NCI-H187 treated with DMSO at 0.1 percent for 48 hours (cell line): Measurements from ENCODE around the gene SGCE.

Experiments
- DNase-seq: peaks from one replicate; lab custom pipeline; 2025; lab: John Stamatoyannopoulos, UW

The SGCE gene

DNA sequence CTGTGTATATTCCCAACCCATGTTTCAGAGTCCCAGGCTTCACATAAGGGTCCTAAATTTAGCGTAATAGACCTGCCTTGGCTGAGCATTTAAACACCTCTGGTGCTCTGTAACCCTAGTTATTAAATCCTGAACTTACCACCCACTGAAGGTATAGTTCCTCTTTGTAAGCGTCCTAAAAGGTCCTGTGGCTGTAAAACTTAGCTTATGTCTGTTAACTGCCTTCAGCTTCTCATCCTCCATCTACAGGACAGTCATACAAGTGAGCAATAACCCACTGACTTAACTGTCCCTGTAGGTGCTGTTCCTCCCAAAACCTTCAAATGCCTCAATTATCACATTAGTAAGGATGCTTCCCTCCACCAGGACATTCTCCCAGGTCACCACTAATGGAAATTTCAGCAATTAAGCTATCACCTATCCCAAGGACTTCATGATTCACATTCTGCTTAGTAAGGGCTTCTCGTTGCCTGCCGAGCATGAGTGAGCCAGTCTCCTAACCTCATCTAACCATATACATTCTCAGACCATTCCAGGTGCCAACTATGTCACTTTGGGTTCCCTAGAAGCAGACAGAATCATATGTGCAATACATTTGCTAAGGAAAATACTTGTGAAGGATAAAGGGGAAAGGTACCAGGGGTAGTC, 90.6 kb downstream of the SGCE start:
- no peak for DNase-seq

DNA sequence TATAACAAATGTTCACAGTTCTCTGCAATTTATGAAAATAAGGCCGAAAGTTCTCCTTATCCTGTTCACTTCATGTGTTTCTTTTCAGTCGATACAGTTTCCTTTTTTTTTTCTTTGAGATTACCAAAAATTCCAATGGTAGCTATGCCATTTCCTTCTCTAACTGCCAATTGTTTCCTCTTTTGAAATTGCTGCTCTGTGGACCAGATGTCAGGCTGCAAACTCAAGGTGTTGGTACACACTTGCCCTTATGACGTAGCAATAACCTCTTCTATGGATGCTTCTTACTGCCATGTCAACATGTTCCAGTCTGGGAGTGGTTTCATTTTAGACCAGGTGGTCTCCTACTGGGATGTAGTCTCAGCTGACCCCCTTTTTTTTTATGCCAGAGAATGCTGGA, 93.4 kb downstream of the SGCE start:
- DNase-seq: no peak

DNA sequence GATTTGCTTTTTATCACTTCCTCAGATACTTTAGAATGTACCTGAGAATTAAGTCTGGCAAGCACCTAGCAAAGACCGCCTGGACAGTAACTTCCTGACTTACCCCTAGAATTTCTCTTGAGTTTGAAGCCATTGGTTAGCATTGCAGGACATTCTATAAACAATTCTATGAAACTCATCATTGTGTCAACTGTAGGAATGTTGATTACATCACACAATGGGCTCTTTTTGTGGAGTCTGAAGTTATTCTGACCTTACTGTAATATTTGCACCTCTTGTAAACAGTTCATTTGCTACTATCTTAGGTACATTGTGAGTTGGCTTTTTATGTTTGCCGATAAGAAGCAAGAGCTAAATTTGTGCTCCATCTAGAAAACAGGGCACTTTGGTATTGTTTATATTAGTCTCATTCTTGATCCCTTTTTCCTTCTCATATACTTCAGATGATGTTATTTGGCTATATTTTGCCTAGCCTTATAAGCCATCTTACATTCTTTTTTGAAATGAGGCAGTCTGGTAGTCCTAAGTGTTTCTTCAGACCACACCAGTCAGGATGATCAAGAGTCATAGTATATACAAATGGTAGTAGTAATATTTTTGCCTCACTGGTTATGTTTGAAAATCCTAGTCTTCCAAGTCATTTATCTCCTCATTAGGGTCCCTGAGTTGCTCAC, 94.0 kb downstream of the SGCE start:
- DNase-seq: no peak

DNA sequence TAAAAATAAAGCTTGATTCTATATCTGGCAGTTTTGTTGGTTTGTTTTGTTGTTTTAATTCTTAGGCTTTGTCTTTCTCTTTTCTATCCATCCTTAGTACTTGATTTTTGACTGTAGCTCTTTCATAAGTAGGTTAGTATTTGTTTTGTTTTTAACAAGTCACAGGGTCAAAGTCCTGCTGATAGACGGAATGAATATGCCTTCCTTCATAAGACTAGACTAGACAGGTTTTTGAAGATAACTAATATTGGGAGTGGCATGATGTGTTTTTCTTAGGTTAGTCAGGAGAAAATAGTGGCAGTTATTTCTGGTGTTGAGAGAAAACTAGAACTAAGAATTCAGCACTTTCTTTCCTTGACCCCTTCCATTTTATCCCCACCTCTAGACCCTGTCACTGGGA, 96.0 kb downstream of the SGCE start:
- no peak for DNase-seq

DNA sequence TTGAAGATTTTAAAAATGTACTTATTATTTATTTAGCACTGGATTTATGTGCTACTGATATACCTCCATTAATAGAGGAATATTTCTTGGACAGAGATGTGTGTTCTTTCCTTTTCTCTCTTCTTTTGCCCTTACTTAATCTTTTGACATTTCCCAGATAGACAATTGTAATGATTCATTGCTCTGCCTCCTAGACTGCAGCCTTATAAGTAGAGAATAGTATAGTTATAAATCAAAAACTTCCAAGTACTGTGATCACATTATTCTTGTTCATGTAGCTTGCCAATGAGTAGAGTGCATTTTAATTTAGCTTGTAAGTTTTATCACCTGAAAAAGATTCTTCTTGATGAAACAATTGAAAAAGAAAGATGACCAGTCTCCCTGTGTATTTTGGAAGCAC, 98.7 kb downstream of the SGCE start:
- no peak for DNase-seq

DNA sequence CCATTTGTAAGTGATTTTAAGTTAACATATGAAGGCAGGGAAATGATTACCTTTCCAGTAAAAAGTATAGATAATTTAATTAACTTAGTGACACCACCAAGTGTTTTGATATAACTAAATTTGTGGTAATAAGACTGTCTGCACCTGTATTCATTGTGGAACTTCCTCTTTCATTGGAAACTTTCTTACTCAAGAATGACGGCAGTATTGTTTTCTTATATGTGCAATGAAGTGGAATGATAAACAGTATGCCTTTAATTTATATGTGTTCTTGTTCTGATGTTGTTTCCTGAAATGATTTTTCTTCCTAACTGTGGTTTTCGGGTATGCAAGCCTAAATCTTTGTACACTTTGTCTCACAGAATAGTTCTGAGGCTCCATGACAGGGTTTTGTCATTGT, 99.9 kb downstream of the SGCE start:
- DNase-seq: no peak

DNA sequence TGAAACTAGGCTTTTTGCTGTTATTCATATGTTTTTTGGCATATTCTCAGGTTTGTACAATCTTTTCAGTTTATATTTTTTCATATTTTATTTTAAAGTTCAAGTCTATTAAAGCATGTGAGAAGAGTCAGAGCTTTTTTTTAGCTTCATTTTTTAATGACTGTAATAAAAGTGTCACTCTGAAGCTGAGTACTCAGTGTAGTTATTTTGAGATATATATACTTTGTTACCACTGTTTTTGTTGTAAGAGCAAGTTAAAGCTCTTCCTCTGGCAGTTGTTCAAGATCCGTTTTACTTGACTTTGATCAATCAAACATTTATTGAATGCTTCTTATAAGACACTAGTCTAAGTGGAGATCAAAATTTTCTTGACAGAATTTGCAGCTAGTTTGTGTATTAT, 108.8 kb downstream of the SGCE start:
- DNase-seq: no peak

DNA sequence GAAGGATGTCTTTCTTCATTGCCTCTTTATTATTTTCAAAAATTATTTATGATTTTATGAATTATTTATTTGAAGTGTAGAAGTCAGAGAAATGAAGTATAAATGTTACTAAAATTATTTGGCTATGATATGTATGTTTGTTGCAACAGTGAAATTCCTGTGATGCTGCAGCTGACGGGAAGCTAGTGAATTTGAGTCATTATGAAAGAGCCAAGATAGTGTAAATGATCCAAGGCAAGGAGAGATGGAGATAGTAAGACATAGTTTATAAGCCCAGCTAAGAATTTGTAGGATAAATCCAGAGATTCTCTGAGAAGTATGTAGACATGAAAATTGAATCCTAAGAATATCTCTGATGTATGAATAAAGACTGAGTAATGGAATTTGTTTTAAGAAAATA, 115.5 kb downstream of the SGCE start:
- no peak for DNase-seq
